T-helper 9 cell (primary cell): Measurements from ENCODE around the gene ARHGAP26.

Source experiments
- DNase-seq: peaks from one replicate; pipeline ENCODE4 v3.0.0-alpha.2; 2020

The ARHGAP26 gene

GRCh38 chr5:143047091-143047490 is 276.9 kb downstream of the ARHGAP26 start:
- no peak for DNase-seq

- DNase-seq = no peak
Observed at GRCh38 chr5:143050183-143050582, 280.0 kb downstream of the ARHGAP26 start.

GRCh38 chr5:143051244-143052058 is 281.3 kb downstream of the ARHGAP26 start:
- no peak for DNase-seq

- no peak for DNase-seq
Observed at GRCh38 chr5:143052967-143053682, 282.9 kb downstream of the ARHGAP26 start.

GRCh38 chr5:143053780-143054179 is 283.6 kb downstream of the ARHGAP26 start:
- no peak for DNase-seq

- DNase-seq = no peak
Observed at GRCh38 chr5:143054480-143054941, 284.3 kb downstream of the ARHGAP26 start.

GRCh38 chr5:143055596-143056338 is 285.6 kb downstream of the ARHGAP26 start:
- no peak for DNase-seq

GRCh38 chr5:143056339-143056704 is 286.1 kb downstream of the ARHGAP26 start:
- DNase-seq = no peak

- DNase-seq = no peak
Observed at GRCh38 chr5:143056792-143057579, 286.8 kb downstream of the ARHGAP26 start.

GRCh38 chr5:143057580-143057999 is 287.4 kb downstream of the ARHGAP26 start:
- DNase-seq = no peak

- no peak for DNase-seq
Observed at GRCh38 chr5:143059355-143059754, 289.2 kb downstream of the ARHGAP26 start.

GRCh38 chr5:143059976-143060765 is 290.0 kb downstream of the ARHGAP26 start:
- no peak for DNase-seq

- no peak for DNase-seq
Observed at GRCh38 chr5:143061161-143061945, 291.2 kb downstream of the ARHGAP26 start.

GRCh38 chr5:143062379-143062778 is 292.2 kb downstream of the ARHGAP26 start:
- DNase-seq = no peak

GRCh38 chr5:143063175-143063970 is 293.2 kb downstream of the ARHGAP26 start:
- DNase-seq = no peak

GRCh38 chr5:143064218-143064641 is 294.1 kb downstream of the ARHGAP26 start:
- DNase-seq = no peak

- no peak for DNase-seq
Observed at GRCh38 chr5:143064676-143065075, 294.5 kb downstream of the ARHGAP26 start.

- DNase-seq = no peak
Observed at GRCh38 chr5:143065185-143065965, 295.2 kb downstream of the ARHGAP26 start.

- DNase-seq = no peak
Observed at GRCh38 chr5:143065996-143066522, 295.9 kb downstream of the ARHGAP26 start.
